NOMO-1 (cell line): ENCODE measurements around the gene CDK5R2.

ENCODE experiments used
- DNase-seq, 2 experiments: peaks; one replicate each; lab custom pipeline; 2025; ENCODE audit not compliant: unreplicated experiment in 2 of 2; lab: John Stamatoyannopoulos, UW

CDK5R2 gene

GRCh38 chr2:218986148-218986761 lies 26.8 kb downstream of the CDK5R2 start:
- DNase-seq: no peak

- no peak for DNase-seq
Measured at GRCh38 chr2:218988164-218988563, 28.7 kb downstream of the CDK5R2 start.

- DNase-seq: no peak
Measured at GRCh38 chr2:218988650-218989049, 29.2 kb downstream of the CDK5R2 start.

- no peak for DNase-seq
Measured at GRCh38 chr2:218990052-218990451, 30.6 kb downstream of the CDK5R2 start.

- DNase-seq: no peak
Measured at GRCh38 chr2:218990612-218991011, 31.1 kb downstream of the CDK5R2 start.

DNA sequence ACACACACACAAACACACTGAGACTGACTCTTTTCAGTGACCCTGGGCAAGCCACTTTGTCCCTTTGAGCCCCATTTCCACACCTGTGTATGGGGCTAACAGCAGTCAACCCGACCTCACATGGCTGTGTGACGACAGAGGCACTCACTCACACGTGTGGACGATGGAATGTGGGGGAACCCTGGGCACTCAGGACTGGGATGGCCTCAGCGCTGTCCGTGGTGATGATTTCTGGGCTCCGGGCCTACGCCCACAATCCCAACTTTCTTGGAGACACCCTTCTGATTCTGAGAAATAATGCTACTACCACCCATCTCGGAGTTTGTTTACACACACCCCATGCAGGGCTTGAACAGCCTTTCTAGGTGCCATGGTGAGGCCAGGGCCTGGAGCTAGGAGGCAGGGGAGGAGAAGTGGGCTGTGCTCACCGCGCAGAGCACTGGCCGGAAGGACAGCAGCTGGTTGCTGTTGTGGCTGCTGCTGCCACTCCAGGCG lies 32.3 kb downstream of the CDK5R2 start:
- no peak for DNase-seq

DNA sequence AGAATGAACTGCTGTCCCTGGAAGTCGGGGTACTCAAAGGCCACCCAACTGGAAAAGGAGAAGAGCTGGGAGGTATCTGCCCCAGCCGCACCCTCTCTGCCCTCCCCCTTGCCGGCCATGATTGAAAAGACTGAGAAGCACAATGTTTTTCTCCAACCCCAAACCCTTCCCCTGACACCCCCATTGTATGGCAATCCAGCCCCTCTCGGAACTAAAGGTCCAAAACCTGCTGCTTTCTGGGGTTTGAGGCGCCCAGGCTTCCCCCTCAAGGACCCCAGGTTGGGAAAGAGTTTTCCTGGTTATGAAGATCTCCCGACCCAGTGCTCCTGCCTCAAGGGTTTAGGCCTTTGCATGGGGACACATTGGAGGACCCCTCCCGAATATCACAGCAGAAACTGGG lies 32.7 kb downstream of the CDK5R2 start:
- no peak for DNase-seq

GRCh38 chr2:218992703-218993344 lies 33.4 kb downstream of the CDK5R2 start:
- no peak for DNase-seq

- DNase-seq: no peak
Measured at GRCh38 chr2:218993345-218994315, 34.2 kb downstream of the CDK5R2 start, which contains the start of gene CRYBA2. TSS of gene CRYBA2 (minus strand) at chr2:218993422. CDS start at chr2:218993176, 246 bp downstream.

DNA sequence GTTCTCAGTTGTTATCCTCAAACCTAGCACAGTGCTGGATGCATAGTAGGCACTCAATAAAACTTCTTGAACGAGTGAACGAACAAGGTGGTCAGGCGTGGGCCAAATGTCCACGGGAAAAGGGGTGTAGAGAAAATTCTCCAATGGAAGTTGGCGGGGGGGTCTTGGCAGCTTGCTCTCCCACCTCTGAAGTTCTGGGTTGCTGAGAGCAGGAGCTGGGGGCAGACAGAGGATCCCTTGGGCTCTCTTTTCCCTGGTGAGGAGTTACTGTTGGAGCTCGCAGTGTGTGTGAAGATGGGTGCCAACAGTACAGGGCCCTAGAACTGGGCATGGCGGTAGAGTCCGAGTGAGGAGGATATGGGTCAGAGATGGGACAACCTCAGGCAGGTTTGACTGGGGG lies 36.1 kb downstream of the CDK5R2 start:
- no peak for DNase-seq

DNA sequence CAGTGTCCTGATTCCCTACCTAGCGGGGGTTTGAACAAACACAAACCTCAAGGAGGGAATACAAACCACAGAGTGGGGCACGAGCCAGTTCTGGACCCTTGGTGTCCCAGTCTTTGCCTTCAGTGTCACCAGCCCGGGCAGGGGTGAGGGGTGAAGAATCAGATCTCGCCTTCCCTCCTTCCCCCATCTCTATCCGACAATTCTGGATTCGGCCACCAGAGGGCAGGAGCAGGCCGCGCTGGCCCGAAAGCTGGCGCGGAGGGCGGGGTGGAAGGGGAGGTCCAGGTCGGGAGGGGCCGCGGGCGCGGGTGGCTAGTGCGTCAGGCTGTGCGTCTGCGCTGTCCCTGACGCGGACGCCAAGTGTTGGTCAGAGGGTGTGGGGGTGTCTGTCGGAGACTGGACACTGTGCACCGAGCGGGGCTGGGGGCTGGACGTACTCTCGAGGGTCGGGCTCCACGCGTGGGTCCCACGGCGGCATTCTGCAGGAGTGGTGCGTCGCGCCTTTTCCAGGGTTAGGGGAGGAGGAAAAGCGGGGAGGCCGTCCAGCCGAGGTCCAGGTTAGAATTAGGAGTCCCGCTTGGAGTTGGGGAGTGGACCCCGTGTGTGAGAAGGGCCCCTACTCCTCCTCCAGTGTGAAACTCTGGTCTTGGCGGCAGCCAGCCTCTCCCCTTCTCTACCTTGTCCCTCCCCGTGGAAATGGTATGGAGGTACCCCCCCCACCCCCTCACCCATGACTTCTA lies 36.7 kb downstream of the CDK5R2 start:
- peak; percentile 58 to 83 for DNase-seq

GRCh38 chr2:218996937-218997336 lies 37.5 kb downstream of the CDK5R2 start:
- DNase-seq: no peak

DNA sequence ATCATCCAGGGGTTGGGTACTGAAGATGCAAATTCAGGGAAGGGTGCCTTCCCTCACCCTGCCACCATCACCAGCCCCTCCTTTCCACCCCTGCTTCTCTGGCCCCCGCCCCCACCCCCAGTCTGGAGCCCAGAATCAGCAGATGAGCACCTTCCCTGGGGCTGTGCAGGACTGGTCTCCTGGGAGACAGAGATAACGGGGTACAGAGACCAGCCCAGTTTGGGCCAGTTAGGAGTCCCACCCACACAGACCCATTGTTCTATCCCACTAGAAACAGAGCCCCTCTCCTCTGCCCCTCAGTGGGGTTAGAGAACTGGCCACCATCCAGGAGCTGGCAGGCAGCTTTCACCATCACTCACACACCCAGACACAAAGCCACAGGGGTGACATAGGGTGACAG lies 38.3 kb downstream of the CDK5R2 start:
- no peak for DNase-seq

GRCh38 chr2:218998414-218999002 lies 39.0 kb downstream of the CDK5R2 start:
- no peak for DNase-seq

GRCh38 chr2:218999021-218999880 lies 39.8 kb downstream of the CDK5R2 start:
- no peak for DNase-seq

GRCh38 chr2:218999881-219000568 lies 40.6 kb downstream of the CDK5R2 start:
- DNase-seq: no peak

GRCh38 chr2:219000569-219000960 lies 41.1 kb downstream of the CDK5R2 start:
- DNase-seq: no peak

GRCh38 chr2:219001100-219001576 lies 41.7 kb downstream of the CDK5R2 start:
- no peak for DNase-seq
